Endodermal cell (in vitro differentiated cells): Measurements from ENCODE around the gene ODF2. TPM values are rescaled to one million over a fixed set of nuclear protein-coding genes. Genes with fewer than 3 reads are reported as not detected.

Experiments
- DNase-seq: peaks from one replicate; pipeline ENCODE4 v3.0.0-alpha.2; 2017
- H3K27ac ChIP-seq: 2 replicates; pipeline ENCODE4 v1.5.1; 2013; ENCODE audit warnings: mild to moderate bottlenecking, low read depth, low read length, moderate library complexity
- H3K27me3 ChIP-seq: 2 replicates; pipeline ENCODE4 v1.6.1; 2013; ENCODE audit warnings: mild to moderate bottlenecking, low read length, moderate library complexity; ENCODE audit not compliant: insufficient read depth, control insufficient read depth, poor library complexity, severe bottlenecking
- H3K36me3 ChIP-seq: 2 replicates; pipeline ENCODE4 v1.7.0; 2013; ENCODE audit warnings: mild to moderate bottlenecking, low read length, moderate library complexity; ENCODE audit not compliant: control insufficient read depth, insufficient read depth
- H3K4me1 ChIP-seq: one replicate; pipeline ENCODE4 v1.7.0; 2013; ENCODE audit warnings: low read length; ENCODE audit not compliant: control insufficient read depth, insufficient read depth
- H3K4me3 ChIP-seq: 2 replicates; pipeline ENCODE4 v1.5.1; 2013; ENCODE audit warnings: mild to moderate bottlenecking, low read length, moderate library complexity
- H3K9ac ChIP-seq: 2 replicates; pipeline ENCODE4 v1.6.1; 2013; ENCODE audit warnings: mild to moderate bottlenecking, low read length, moderate library complexity; ENCODE audit not compliant: poor library complexity, severe bottlenecking; ENCODE audit errors: extremely low read depth
- H3K9me3 ChIP-seq: 2 replicates; pipeline ENCODE4 v1.6.1; 2013; ENCODE audit warnings: mild to moderate bottlenecking, low read length, moderate library complexity; ENCODE audit not compliant: control insufficient read depth
- H3K27ac Mint-ChIP-seq: 2 replicates; pipeline ENCODE4 v1.8.0; 2020; ENCODE audit warnings: mixed read lengths
- H3K27me3 Mint-ChIP-seq: 2 replicates; pipeline ENCODE4 v1.8.0; 2021; ENCODE audit warnings: mild to moderate bottlenecking, mixed read lengths; ENCODE audit not compliant: insufficient read depth
- H3K36me3 Mint-ChIP-seq: 2 replicates; pipeline ENCODE4 v1.8.0; 2020; ENCODE audit warnings: low read depth, mixed read lengths
- H3K4me1 Mint-ChIP-seq: 2 replicates; pipeline ENCODE4 v1.8.0; 2020; ENCODE audit warnings: mixed read lengths
- H3K4me3 Mint-ChIP-seq: 2 replicates; pipeline ENCODE4 v1.8.0; 2020; ENCODE audit warnings: mild to moderate bottlenecking, moderate library complexity, mixed read lengths
- H3K9me3 Mint-ChIP-seq: 2 replicates; pipeline ENCODE4 v1.8.0; 2020; ENCODE audit warnings: mild to moderate bottlenecking, mixed read lengths
- CTCF ChIP-seq: fragments of 200-600 bp; sonication (generic); conservative IDR thresholded peaks from 2 replicates; pipeline ENCODE4 v1.5.0; 2021; ENCODE audit warnings: antibody characterized with exemption, mild to moderate bottlenecking
- WGBS, 2 experiments: methylation state at CpG; one replicate each; pipeline versions ENCODE4 v1.1.5 to v1.1.7; 2013; ENCODE audit warnings: missing lambda C conversion rate in 2 of 2, mixed read lengths in 1 of 2; ENCODE audit not compliant: insufficient coverage in 1 of 2, insufficient read length in 1 of 2; 5-methylcytosine and 5-hydroxymethylcytosine counted together
- total RNA-seq, 2 donors: library from RNA; stranded (reverse); fragmentation: NEBNext Ultra II Directional in 1 of 2; extraction: Animal tissue kit (Norgen Biotek cat#: 25700) in 1 of 2; gene quantifications; 2 replicates in 1 of 2; 3 replicates in 1 of 2; pipeline ENCODE4 v1.2.1, GENCODE V29; 2021

Gene ODF2
- total RNA-seq, 2 donors from 2014 or later: 34.5 to 48.7 TPM

GRCh38 chr9:128512820-128513219, 57.0 kb downstream of the ODF2 start:
- H3K9me3 Mint-ChIP-seq: peaks cover 2% of the 10 kb centered on the region
- H3K4me3 ChIP-seq: no peak overlapping the region
- no peak overlapping the region for H3K9ac ChIP-seq
- no peak for TF ChIP-seq CTCF
- no peak overlapping the region for H3K27ac ChIP-seq
- no peaks in the 10 kb centered on the region for H3K4me1 Mint-ChIP-seq
- peaks cover 24% of the 10 kb centered on the region for H3K36me3 ChIP-seq
- H3K27ac Mint-ChIP-seq: no peak overlapping the region
- no peaks in the 10 kb centered on the region for H3K4me1 ChIP-seq
- no peak overlapping the region for H3K4me3 Mint-ChIP-seq
- 96% methylated on average over 8 to 9 of the region's 9 CpGs for WGBS, 2 experiments
- peaks cover 59% of the 10 kb centered on the region for H3K36me3 Mint-ChIP-seq
- H3K9me3 ChIP-seq: peaks cover 6% of the 10 kb centered on the region
- H3K27me3 Mint-ChIP-seq: no peaks in the 10 kb centered on the region
- H3K27me3 ChIP-seq: no peaks in the 10 kb centered on the region
- DNase-seq: no peak

- Histone ChIP-seq H3K4me3 (no peak overlapping the region), H3K27me3 (no peaks in the 10 kb centered on the region), H3K9ac (no peak overlapping the region), H3K36me3 (peaks cover 59% of the 10 kb centered on the region), H3K4me1 (no peaks in the 10 kb centered on the region), H3K9me3 (no peaks in the 10 kb centered on the region), H3K27ac (no peak overlapping the region)
- TF ChIP-seq CTCF: no peak
- no peaks in the 10 kb centered on the region for H3K27me3 Mint-ChIP-seq
- peaks cover 21% of the 10 kb centered on the region for H3K9me3 Mint-ChIP-seq
- 95 to 98% methylated on average over 5 to 6 of the region's 6 CpGs for WGBS, 2 experiments
- H3K4me3 Mint-ChIP-seq: no peak overlapping the region
- DNase-seq: no peak
- peaks cover 65% of the 10 kb centered on the region for H3K36me3 Mint-ChIP-seq
- no peaks in the 10 kb centered on the region for H3K4me1 Mint-ChIP-seq
- no peak overlapping the region for H3K27ac Mint-ChIP-seq
Measured at GRCh38 chr9:128521956-128522355, 66.2 kb downstream of the ODF2 start.

- Histone ChIP-seq H3K27me3 (no peaks in the 10 kb centered on the region), H3K4me3 (no peak overlapping the region), H3K27ac (peak overlapping the region; percentile 66), H3K9me3 (no peaks in the 10 kb centered on the region), H3K36me3 (peaks cover 56% of the 10 kb centered on the region), H3K9ac (no peak overlapping the region), H3K4me1 (no peaks in the 10 kb centered on the region)
- no peak for TF ChIP-seq CTCF
- DNase-seq: peak; percentile 57
- WGBS, 2 experiments: 64 to 81% methylated on average over 9 to 13 of the region's 13 CpGs
- Mint-ChIP-seq H3K27ac (no peak overlapping the region), H3K4me1 (no peaks in the 10 kb centered on the region), H3K4me3 (no peak overlapping the region), H3K27me3 (no peaks in the 10 kb centered on the region), H3K36me3 (peaks cover 61% of the 10 kb centered on the region), H3K9me3 (peaks cover 15% of the 10 kb centered on the region)
Measured at GRCh38 chr9:128523199-128523925, 67.6 kb downstream of the ODF2 start.
